ENCODE data around the gene KRTAP10-3.

KRTAP10-3 gene

GRCh38 chr21:44514746-44515358 lies 43.7 kb downstream of the KRTAP10-3 start:
- FAIRE-seq, result no peak

- no peak for FAIRE-seq
Observed at GRCh38 chr21:44514218-44514520, 44.4 kb downstream of the KRTAP10-3 start.

- no peak for FAIRE-seq
Observed at GRCh38 chr21:44513389-44514217, 45.0 kb downstream of the KRTAP10-3 start.

- FAIRE-seq, result no peak
Observed at GRCh38 chr21:44512496-44513388, 45.9 kb downstream of the KRTAP10-3 start.

GRCh38 chr21:44511938-44512275 lies 46.7 kb downstream of the KRTAP10-3 start:
- FAIRE-seq, result no peak

- FAIRE-seq, result no peak
Observed at GRCh38 chr21:44511219-44511937, 47.2 kb downstream of the KRTAP10-3 start.

- no peak for FAIRE-seq
Observed at GRCh38 chr21:44510508-44511218, 47.9 kb downstream of the KRTAP10-3 start.

GRCh38 chr21:44510109-44510507 lies 48.5 kb downstream of the KRTAP10-3 start:
- no peak for FAIRE-seq

GRCh38 chr21:44509539-44509938 lies 49.1 kb downstream of the KRTAP10-3 start:
- FAIRE-seq, result no peak

- FAIRE-seq, result no peak
Observed at GRCh38 chr21:44508711-44509445, 49.7 kb downstream of the KRTAP10-3 start.

GRCh38 chr21:44508426-44508710 lies 50.2 kb downstream of the KRTAP10-3 start:
- no peak for FAIRE-seq

All from A204.1 (cell line).